Ishikawa (cell line): ENCODE measurements around the gene BFSP1.

Source experiments
- CEBPB ChIP-seq: IDR thresholded peaks from 2 replicates; pipeline ENCODE4 v1.6.1; 2012
- CREB1 ChIP-seq: IDR thresholded peaks from 2 replicates; pipeline ENCODE4 v1.6.1; 2012; ENCODE audit warnings: low read depth
- EGR1 ChIP-seq: IDR thresholded peaks from 2 replicates; pipeline ENCODE4 v1.6.1; 2012
- EP300 ChIP-seq: IDR thresholded peaks from 2 replicates; pipeline ENCODE4 v1.6.1; 2012; ENCODE audit warnings: borderline replicate concordance
- FOXM1 ChIP-seq: IDR thresholded peaks from 2 replicates; pipeline ENCODE4 v1.6.1; 2012; ENCODE audit warnings: low read depth, borderline replicate concordance
- MAX ChIP-seq: IDR thresholded peaks from 2 replicates; pipeline ENCODE4 v1.6.1; 2012
- RAD21 ChIP-seq: IDR thresholded peaks from 2 replicates; pipeline ENCODE4 v1.6.1; 2012; ENCODE audit warnings: low read depth
- REST ChIP-seq: IDR thresholded peaks from 2 replicates; pipeline ENCODE4 v1.6.1; 2012; ENCODE audit warnings: low read depth, mild to moderate bottlenecking
- TAF1 ChIP-seq: IDR thresholded peaks from 2 replicates; pipeline ENCODE4 v1.6.1; 2012; ENCODE audit warnings: low read depth, mild to moderate bottlenecking
- TCF12 ChIP-seq: IDR thresholded peaks from 2 replicates; pipeline ENCODE4 v1.6.1; 2012; ENCODE audit warnings: low read depth
- USF1 ChIP-seq: IDR thresholded peaks from 2 replicates; pipeline ENCODE4 v1.6.1; 2012
- YY1 ChIP-seq: IDR thresholded peaks from 2 replicates; pipeline ENCODE4 v1.6.1; 2012; ENCODE audit warnings: low read depth
- ZBTB7A ChIP-seq: IDR thresholded peaks from 2 replicates; pipeline ENCODE4 v1.6.1; 2012; ENCODE audit warnings: low read depth

- TF ChIP-seq RAD21, result peak; percentile 76
- TF ChIP-seq CREB1, result no peak
- no peak for TF ChIP-seq EP300
- TF ChIP-seq MAX, result peak; percentile 94
- TF ChIP-seq USF1, result no peak
- TF ChIP-seq YY1, result no peak
- no peak for TF ChIP-seq EGR1
- no peak for TF ChIP-seq ZBTB7A
- no peak for TF ChIP-seq REST
- no peak for TF ChIP-seq FOXM1
- no peak for TF ChIP-seq CEBPB
- no peak for TF ChIP-seq TAF1
- TF ChIP-seq TCF12, result no peak
These were observed 26.1 kb downstream of the BFSP1 start for GRCh38 chr20:17504898-17505635.
